ENCODE results near the gene TAF11L7.
"Not testable (repeated sequence)": the region's sequence is repeated elsewhere in the genome, so short reads cannot be mapped to it uniquely, and the experiment has no call there.

The TAF11L7 gene

GRCh38 chr5:17585658-17586057 is at the start of gene TAF11L7:
TSS of gene TAF11L7 (minus strand) at chr5:17585758.
- DNase-seq (ENCODE audit: low spot score), result not testable (repeated sequence)

- no peak for DNase-seq (ENCODE audit: low spot score)
These were observed 48.6 kb upstream of the TAF11L7 start, which contains the start of gene TAF11L14 for GRCh38 chr5:17634160-17634559. TSS of gene TAF11L14 (plus strand) at chr5:17634460.

- not testable (repeated sequence) for DNase-seq (ENCODE audit: low spot score)
These were observed 46.2 kb upstream of the TAF11L7 start, which contains the start of gene TAF11L13 for GRCh38 chr5:17631788-17632187. TSS of gene TAF11L13 (plus strand) at chr5:17632088.

- no peak for DNase-seq (ENCODE audit: low spot score)
These were observed 40.1 kb upstream of the TAF11L7 start for GRCh38 chr5:17625686-17626085.

- DNase-seq (ENCODE audit: low spot score), result no peak
These were observed 35.1 kb upstream of the TAF11L7 start for GRCh38 chr5:17620627-17621026.

GRCh38 chr5:17619354-17619753 is 33.8 kb upstream of the TAF11L7 start:
- no peak for DNase-seq (ENCODE audit: low spot score)

- DNase-seq (ENCODE audit: low spot score), result no peak
These were observed 29.5 kb upstream of the TAF11L7 start for GRCh38 chr5:17614872-17615605.

GRCh38 chr5:17610092-17610491 is 24.5 kb upstream of the TAF11L7 start, which contains the start of gene TAF11L12:
TSS of gene TAF11L12 (plus strand) at chr5:17610392.
- DNase-seq (ENCODE audit: low spot score), result not testable (repeated sequence)

- DNase-seq (ENCODE audit: low spot score), result not testable (repeated sequence)
These were observed 21.9 kb upstream of the TAF11L7 start for GRCh38 chr5:17607461-17607860.

GRCh38 chr5:17604951-17605350 is 19.4 kb upstream of the TAF11L7 start:
- DNase-seq (ENCODE audit: low spot score), result no peak

- DNase-seq (ENCODE audit: low spot score), result not testable (repeated sequence)
These were observed 18.3 kb upstream of the TAF11L7 start, which contains the start of gene TAF11L11 for GRCh38 chr5:17603880-17604279. TSS of gene TAF11L11 (plus strand) at chr5:17604183.

GRCh38 chr5:17597728-17598127 is 12.2 kb upstream of the TAF11L7 start, which contains the start of gene TAF11L10:
TSS of gene TAF11L10 (minus strand) at chr5:17597828.
- not testable (repeated sequence) for DNase-seq (ENCODE audit: low spot score)

GRCh38 chr5:17594255-17594654 is 8.7 kb upstream of the TAF11L7 start, which contains the start of gene TAF11L9:
TSS of gene TAF11L9 (minus strand) at chr5:17594394.
- not testable (repeated sequence) for DNase-seq (ENCODE audit: low spot score)

GRCh38 chr5:17590860-17591259 is 5.3 kb upstream of the TAF11L7 start, which contains the start of gene TAF11L8:
TSS of gene TAF11L8 (minus strand) at chr5:17590960.
- not testable (repeated sequence) for DNase-seq (ENCODE audit: low spot score)
